GM19438 (cell line): ENCODE measurements around the gene DIPK2A.

Source experiments
- ATAC-seq: cut with Tn5 transposase; IDR thresholded peaks from one replicate; pipeline ENCODE4 v1.9.1; 2021; ENCODE audit warnings: low read depth; ENCODE audit not compliant: unreplicated experiment

The DIPK2A gene

GRCh38 chr3:143974271-143975238, 2.9 kb downstream of the DIPK2A start:
- ATAC-seq: no peak

DNA sequence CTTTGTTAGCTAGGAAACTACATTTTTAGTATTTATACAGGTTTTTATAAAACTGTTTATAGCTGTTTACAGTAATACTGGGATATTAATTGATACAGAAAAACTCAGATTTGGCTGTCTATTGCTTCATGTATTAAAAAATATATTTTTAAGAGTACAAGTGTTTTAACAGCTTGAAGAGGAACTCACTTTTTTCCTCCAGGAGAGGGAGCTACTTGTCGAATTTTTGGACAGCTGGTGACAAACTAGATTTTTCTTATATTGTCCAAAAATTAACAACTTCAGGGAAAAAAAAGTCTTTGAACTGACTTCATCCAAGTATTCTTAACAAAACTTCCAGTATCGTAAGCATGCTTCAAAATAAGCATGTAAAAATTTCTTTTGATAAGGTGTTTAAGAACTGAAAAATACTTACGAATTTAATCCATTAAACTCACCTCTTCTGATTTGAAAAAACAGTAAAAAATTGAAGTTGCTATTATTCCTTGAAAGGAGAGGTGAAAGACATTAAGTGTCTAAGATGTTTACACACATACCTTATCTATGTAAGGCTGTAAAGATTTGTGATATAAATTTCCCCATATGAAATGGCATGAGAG, 4.0 kb downstream of the DIPK2A start:
- ATAC-seq: no peak

DNA sequence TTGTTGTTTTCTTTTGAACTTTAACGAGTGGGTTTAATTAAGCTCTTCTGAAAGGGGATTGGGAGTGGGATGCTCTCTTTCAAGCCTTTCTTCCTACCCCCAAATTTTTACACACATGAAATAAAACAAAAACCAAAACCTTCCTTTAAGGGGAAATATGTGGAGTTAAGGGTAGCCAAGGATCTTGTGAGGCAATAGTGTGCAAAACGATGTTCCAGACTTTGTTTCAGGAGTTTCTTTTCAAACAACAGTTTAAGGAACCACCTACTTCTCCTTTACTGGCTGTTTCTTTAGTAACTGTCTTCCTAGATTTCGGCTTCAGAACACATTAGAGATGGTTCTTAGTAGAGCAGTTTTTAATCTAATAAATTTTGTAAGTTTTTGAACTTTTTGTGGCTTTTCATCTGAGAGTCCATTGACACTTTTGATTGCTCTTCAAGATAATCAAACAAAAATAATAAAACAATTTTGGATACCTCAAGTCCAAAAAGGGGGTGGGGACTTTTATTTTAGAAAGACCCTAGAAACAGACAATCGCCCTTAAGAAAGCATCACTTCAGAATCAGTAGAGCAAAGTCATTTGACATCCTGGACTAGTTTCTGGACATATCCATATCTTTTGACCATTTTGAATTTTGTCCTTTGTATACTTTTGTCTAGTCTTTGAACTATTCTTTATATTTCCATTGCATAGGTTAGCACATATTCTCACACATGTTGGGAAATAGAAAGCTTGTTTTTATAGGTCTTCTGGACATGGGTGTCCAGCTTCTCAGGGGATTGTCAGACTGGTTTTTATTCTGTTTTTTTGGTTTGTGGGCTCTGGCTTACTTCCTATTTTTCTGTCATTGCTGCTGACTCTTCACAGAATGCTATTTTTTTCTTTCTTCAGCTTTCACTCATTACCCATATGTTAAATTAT, 6.0 kb downstream of the DIPK2A start:
- peak; percentile 33 for ATAC-seq

GRCh38 chr3:143978263-143978631, 6.6 kb downstream of the DIPK2A start:
- ATAC-seq: no peak

DNA sequence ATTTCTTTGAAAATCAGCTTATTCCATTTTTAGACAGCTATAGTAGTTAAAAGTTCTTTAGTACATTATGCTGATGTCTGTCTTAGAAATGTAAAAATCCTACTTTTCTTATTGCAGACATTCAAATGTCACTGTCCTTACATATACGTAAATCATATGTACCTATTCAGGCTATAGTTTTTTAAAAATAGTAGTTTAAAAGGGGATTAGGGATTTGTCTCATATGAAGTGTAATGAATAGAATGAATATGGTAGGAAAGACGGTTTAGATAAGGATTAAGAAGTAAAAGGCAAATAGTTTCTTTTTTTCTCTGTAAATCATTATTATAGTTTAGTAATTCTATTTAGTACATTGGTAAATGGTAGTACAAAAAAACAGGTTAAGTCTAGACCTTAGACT, 7.4 kb downstream of the DIPK2A start:
- ATAC-seq: no peak

GRCh38 chr3:143979813-143980212, 8.2 kb downstream of the DIPK2A start:
- no peak for ATAC-seq

DNA sequence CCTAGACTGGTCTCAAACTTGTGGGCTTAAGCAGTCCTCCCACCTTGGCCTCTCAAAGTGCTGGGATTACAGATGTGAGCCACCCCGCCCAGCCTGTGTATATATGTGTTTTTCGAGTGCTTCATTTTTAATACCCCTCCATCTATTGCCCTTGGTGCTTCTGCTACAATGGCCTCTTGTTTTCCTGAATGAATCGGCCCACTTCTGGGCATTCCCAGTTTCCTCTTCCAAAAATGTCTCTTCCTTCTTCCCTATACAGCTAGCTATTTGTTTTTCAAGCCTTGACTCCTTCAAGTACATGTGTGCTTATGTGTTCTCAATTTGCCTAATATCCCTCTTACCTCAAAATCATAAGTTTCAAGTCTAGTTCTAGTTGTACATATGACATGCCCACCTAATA, 16.7 kb downstream of the DIPK2A start:
- ATAC-seq: no peak

DNA sequence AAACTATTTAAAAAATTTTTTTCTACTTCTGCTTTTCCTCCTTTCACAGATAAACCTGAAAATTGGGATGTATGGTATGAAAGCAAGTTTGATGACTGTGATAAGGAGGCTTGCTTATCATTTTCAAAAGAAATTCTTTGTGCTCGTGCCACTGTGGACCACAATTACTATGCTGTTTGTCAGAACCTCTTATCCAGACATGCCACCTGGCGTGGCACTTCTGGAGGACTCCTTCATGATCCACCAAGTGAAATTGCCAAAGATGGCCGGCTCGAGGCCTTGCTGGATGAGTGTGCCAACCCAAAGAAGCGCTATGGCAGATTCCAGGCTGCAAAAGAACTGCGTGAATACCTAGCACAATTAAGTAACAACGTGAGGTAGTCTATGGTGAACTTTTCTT, 17.8 kb downstream of the DIPK2A start:
- no peak for ATAC-seq

DNA sequence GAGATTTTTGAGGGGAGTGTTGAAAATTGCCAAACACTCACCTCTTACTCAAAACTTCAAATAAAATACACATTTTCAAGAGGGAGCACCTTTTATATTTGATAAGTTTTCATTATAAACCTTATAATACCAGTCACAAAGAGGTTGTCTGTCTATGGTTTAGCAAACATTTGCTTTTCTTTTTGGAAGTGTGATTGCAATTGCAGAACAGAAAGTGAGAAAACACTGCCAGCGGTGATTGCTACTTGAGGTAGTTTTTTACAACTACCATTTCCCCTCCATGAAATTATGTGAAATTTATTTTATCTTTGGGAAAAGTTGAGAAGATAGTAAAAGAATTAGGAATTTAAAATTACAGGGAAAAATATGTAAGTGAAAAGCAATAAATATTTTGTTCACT, 20.1 kb downstream of the DIPK2A start:
- no peak for ATAC-seq

DNA sequence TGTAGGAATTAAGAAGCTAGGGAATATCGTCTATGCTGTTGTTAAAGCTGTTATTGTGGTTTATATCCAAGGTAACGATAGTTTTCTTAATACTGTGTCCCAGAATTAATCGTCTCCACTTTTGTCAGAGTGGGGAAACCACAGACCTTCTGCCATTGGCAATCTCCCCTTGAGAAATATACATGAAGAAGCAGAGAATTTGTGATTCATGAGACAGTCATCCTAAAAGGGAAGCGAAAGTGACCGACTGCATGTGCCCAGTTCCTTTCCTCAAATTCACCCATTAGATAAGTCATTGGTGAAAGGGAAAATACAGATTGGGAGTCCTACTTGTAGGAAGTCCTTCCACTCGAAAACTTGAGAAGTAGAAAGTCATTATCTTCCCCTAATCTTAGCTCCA, 26.6 kb downstream of the DIPK2A start:
- no peak for ATAC-seq

GRCh38 chr3:144003051-144003450, 31.4 kb downstream of the DIPK2A start:
- ATAC-seq: no peak

GRCh38 chr3:144010371-144010770, 38.7 kb downstream of the DIPK2A start:
- ATAC-seq: no peak

DNA sequence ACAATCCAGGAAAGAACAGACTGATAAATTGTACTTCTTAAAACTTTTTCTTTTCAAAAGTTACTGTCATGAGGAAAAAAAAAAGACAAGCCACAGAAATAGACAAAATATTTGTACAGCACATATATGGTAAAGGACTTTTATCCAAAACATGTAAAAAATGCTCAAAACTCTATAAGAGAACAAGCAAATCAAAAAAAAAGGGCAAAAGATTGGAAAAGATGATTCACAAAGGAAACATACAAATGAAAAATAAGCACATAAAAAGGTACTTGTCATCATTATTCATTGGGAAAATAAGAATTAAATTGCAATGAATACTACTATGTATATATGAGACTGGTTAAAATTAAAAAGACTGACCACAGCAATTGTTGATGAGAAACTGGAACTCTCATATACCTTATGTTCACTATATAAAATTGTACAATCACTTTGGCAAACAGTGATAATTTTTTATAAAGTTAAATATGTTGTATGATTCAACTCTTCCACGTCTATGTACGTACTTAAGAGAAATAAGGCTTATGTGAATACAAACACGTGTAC, 39.7 kb downstream of the DIPK2A start:
- no peak for ATAC-seq

DNA sequence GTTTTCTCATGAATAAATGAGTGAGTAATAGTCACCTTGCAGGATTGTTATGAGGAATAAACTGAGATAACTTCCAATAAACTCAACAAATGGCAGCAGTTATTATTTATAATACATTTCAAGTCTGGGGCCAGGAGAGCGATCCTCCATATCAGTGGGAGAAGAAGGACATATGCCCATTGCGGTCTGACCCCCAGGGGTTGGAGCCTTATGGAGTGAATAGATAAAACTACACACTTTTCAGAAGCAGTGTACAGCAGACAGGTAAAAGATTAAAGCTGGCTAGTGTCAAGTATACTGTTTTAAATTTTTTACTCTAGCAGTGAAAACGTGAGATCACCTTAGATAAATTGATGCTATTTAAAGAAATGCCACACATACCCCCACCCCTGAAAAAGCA, 43.5 kb downstream of the DIPK2A start:
- ATAC-seq: no peak

- no peak for ATAC-seq
Measured at GRCh38 chr3:144018776-144019175, 47.2 kb downstream of the DIPK2A start.
